Measurements from ENCODE around the gene AKNA.

The AKNA gene

GRCh38 chr9:114294664-114295063 is 93.1 kb downstream of the AKNA start:
- no peak for DNase-seq

GRCh38 chr9:114291886-114292590 is 95.7 kb downstream of the AKNA start:
- no peak for DNase-seq

- no peak for DNase-seq
Measured at GRCh38 chr9:114291064-114291474, 96.7 kb downstream of the AKNA start.

GRCh38 chr9:114290561-114290986 is 97.2 kb downstream of the AKNA start:
- no peak for DNase-seq

- DNase-seq = no peak
Measured at GRCh38 chr9:114289571-114290481, 98.0 kb downstream of the AKNA start.

- DNase-seq = no peak
Measured at GRCh38 chr9:114289106-114289505, 98.7 kb downstream of the AKNA start.

- no peak for DNase-seq
Measured at GRCh38 chr9:114288193-114289091, 99.3 kb downstream of the AKNA start.

- DNase-seq = no peak
Measured at GRCh38 chr9:114287763-114288192, 100.0 kb downstream of the AKNA start.

- no peak for DNase-seq
Measured at GRCh38 chr9:114287001-114287762, 100.6 kb downstream of the AKNA start.

- DNase-seq = no peak
Measured at GRCh38 chr9:114286146-114286679, 101.6 kb downstream of the AKNA start.

GRCh38 chr9:114285166-114285867 is 102.5 kb downstream of the AKNA start:
- DNase-seq = no peak

- no peak for DNase-seq
Measured at GRCh38 chr9:114284316-114285060, 103.3 kb downstream of the AKNA start.

All from NCI-H1417 treated with DMSO at 0.1 percent for 48 hours (cell line).